ENCODE measurements around the gene ANK3. TPM values are rescaled to one million over a fixed set of nuclear protein-coding genes. Genes with fewer than 3 reads are reported as not detected.

Gene ANK3
- total RNA-seq, 1 donor from 2014 or later, result 4.0 TPM

GRCh38 chr10:60082341-60082740 is 307.3 kb downstream of the ANK3 start:
- DNase-seq (no peak), ATAC-seq (ENCODE audit: low read depth) (no peak)
- H3K27me3 Mint-ChIP-seq, result no peaks in the 10 kb centered on the region
- TF ChIP-seq, protein P1, sequence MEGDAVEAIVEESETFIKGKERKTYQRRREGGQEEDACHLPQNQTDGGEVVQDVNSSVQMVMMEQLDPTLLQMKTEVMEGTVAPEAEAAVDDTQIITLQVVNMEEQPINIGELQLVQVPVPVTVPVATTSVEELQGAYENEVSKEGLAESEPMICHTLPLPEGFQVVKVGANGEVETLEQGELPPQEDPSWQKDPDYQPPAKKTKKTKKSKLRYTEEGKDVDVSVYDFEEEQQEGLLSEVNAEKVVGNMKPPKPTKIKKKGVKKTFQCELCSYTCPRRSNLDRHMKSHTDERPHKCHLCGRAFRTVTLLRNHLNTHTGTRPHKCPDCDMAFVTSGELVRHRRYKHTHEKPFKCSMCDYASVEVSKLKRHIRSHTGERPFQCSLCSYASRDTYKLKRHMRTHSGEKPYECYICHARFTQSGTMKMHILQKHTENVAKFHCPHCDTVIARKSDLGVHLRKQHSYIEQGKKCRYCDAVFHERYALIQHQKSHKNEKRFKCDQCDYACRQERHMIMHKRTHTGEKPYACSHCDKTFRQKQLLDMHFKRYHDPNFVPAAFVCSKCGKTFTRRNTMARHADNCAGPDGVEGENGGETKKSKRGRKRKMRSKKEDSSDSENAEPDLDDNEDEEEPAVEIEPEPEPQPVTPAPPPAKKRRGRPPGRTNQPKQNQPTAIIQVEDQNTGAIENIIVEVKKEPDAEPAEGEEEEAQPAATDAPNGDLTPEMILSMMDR (IDR thresholded peaks at IDR 0.05), result no peak
- intact Hi-C loops (cut with micrococcal nuclease), result no loop called here
- H3K36me3 Mint-ChIP-seq (ENCODE audit: low read depth), result peaks cover 8% of the 10 kb centered on the region
- no peaks in the 10 kb centered on the region for H3K9me3 Mint-ChIP-seq
- ChIA-PET CTCF (no interaction called here), POLR2A (no interaction called here)
- no peak overlapping the region for H3K27ac Mint-ChIP-seq
- H3K4me3 Mint-ChIP-seq, result no peak overlapping the region
- no peaks in the 10 kb centered on the region for H3K4me1 Mint-ChIP-seq

GRCh38 chr10:60073781-60074656 is 315.7 kb downstream of the ANK3 start:
- ATAC-seq (ENCODE audit: low read depth) (no peak), DNase-seq (no peak)
- no peaks in the 10 kb centered on the region for H3K27me3 Mint-ChIP-seq
- no peak overlapping the region for H3K27ac Mint-ChIP-seq
- H3K36me3 Mint-ChIP-seq (ENCODE audit: low read depth), result peaks cover 12% of the 10 kb centered on the region
- H3K4me3 Mint-ChIP-seq, result no peak overlapping the region
- no peaks in the 10 kb centered on the region for H3K9me3 Mint-ChIP-seq
- TF ChIP-seq, protein P1 (IDR thresholded peaks at IDR 0.05), result no peak
- no peaks in the 10 kb centered on the region for H3K4me1 Mint-ChIP-seq
- POLR2A ChIA-PET, result no interaction called here
- intact Hi-C loops (cut with micrococcal nuclease), result no loop called here
- CTCF ChIA-PET, result no interaction called here

GRCh38 chr10:60073397-60073780 is 316.3 kb downstream of the ANK3 start:
- ChIA-PET POLR2A (no interaction called here), CTCF (no interaction called here)
- Mint-ChIP-seq H3K9me3 (no peaks in the 10 kb centered on the region), H3K27ac (no peak overlapping the region), H3K27me3 (no peaks in the 10 kb centered on the region), H3K4me1 (no peaks in the 10 kb centered on the region), H3K4me3 (no peak overlapping the region), H3K36me3 (ENCODE audit: low read depth) (peaks cover 12% of the 10 kb centered on the region)
- intact Hi-C loops (cut with micrococcal nuclease), result no loop called here
- ATAC-seq (ENCODE audit: low read depth) (no peak), DNase-seq (no peak)
- TF ChIP-seq, protein P1 (IDR thresholded peaks at IDR 0.05), result no peak

GRCh38 chr10:60069311-60069710 is 320.4 kb downstream of the ANK3 start:
- Mint-ChIP-seq H3K4me1 (no peaks in the 10 kb centered on the region), H3K36me3 (ENCODE audit: low read depth) (no peaks in the 10 kb centered on the region), H3K4me3 (no peak overlapping the region), H3K27me3 (no peaks in the 10 kb centered on the region), H3K27ac (no peak overlapping the region), H3K9me3 (no peaks in the 10 kb centered on the region)
- TF ChIP-seq, protein P1 (IDR thresholded peaks at IDR 0.05), result no peak
- DNase-seq (no peak), ATAC-seq (ENCODE audit: low read depth) (no peak)
- ChIA-PET CTCF (no interaction called here), POLR2A (no interaction called here)
- intact Hi-C loops (cut with micrococcal nuclease), result no loop called here

- Mint-ChIP-seq H3K4me1 (no peaks in the 10 kb centered on the region), H3K9me3 (no peaks in the 10 kb centered on the region), H3K4me3 (no peak overlapping the region), H3K36me3 (ENCODE audit: low read depth) (no peaks in the 10 kb centered on the region), H3K27ac (no peak overlapping the region), H3K27me3 (no peaks in the 10 kb centered on the region)
- CTCF ChIA-PET, result no interaction called here
- no peak for DNase-seq
- intact Hi-C loops (cut with micrococcal nuclease), result no loop called here
- TF ChIP-seq, protein P1 (IDR thresholded peaks at IDR 0.05), result no peak
- no peak for ATAC-seq (ENCODE audit: low read depth)
- POLR2A ChIA-PET, result interaction anchor here (0.6 kb wide), 1 partner anchor 50 kb away, joined by 5 read pairs; no protein-coding TSS in a partner anchor
Observed at GRCh38 chr10:60050366-60050765, 339.3 kb downstream of the ANK3 start.

Data from activated B cell treated with CpG ODN at 0.5 μM for 24 hours (primary cell).